Measurements from ENCODE around the gene TEC. TPM values are rescaled to one million over a fixed set of nuclear protein-coding genes. Genes with fewer than 3 reads are reported as not detected.

TEC gene
- total RNA-seq, 2 experiments from 2014 or later, result 2.1 to 11.5 TPM

- H3K9me2 ChIP-seq (ENCODE audit: insufficient read depth, low read length), result no peaks in the 10 kb centered on the region
- no peak overlapping the region for H3K4me2 ChIP-seq (ENCODE audit: low read length)
- no TSS peak for BruUV-seq (replicated peaks)
- intact Hi-C loops (cut with micrococcal nuclease; ENCODE audit: unreplicated experiment), result no loop called here
- no peaks in the 10 kb centered on the region for H3K36me3 ChIP-seq (ENCODE audit: insufficient read depth, low read length)
- CTCF ChIA-PET (ENCODE audit: unreplicated experiment), result no interaction called here
- no peaks in the 10 kb centered on the region for H3K79me2 ChIP-seq (ENCODE audit: insufficient read depth, low read depth, low read length)
- no peak overlapping the region for H2AFZ ChIP-seq (ENCODE audit: low read length)
- no peak overlapping the region for H3K27ac ChIP-seq (ENCODE audit: low read depth, low read length, poor library complexity, severe bottlenecking)
- no peak overlapping the region for H3K4me3 ChIP-seq (ENCODE audit: low read depth, low read length, poor library complexity, severe bottlenecking)
- no peak for TF ChIP-seq EZH2phosphoT487 (IDR thresholded peaks at IDR 0.05; ENCODE audit: borderline replicate concordance, low read depth, low read length)
- no peak for TF ChIP-seq CTCF (conservative IDR thresholded peaks at IDR 0.05; ENCODE audit: low read length)
- no peak for DNase-seq (ENCODE audit: low spot score)
- H4K20me1 ChIP-seq (ENCODE audit: insufficient read depth, low read length), result no peaks in the 10 kb centered on the region
- no peaks in the 10 kb centered on the region for H3K4me1 ChIP-seq (ENCODE audit: insufficient read depth, low read length, poor library complexity, severe bottlenecking)
- POLR2A ChIA-PET, result no interaction called here
- no peaks in the 10 kb centered on the region for H3K9me3 ChIP-seq (ENCODE audit: low read length)
Observed at GRCh38 chr4:48228949-48229348, 40.7 kb downstream of the TEC start.

- CTCF ChIA-PET (ENCODE audit: unreplicated experiment), result no interaction called here
- intact Hi-C loops (cut with micrococcal nuclease; ENCODE audit: unreplicated experiment), result no loop called here
- no peak overlapping the region for H3K27ac ChIP-seq (ENCODE audit: low read depth, low read length, poor library complexity, severe bottlenecking)
- H3K79me2 ChIP-seq (ENCODE audit: insufficient read depth, low read depth, low read length), result no peaks in the 10 kb centered on the region
- no peaks in the 10 kb centered on the region for H3K4me1 ChIP-seq (ENCODE audit: insufficient read depth, low read length, poor library complexity, severe bottlenecking)
- H4K20me1 ChIP-seq (ENCODE audit: insufficient read depth, low read length), result no peaks in the 10 kb centered on the region
- POLR2A ChIA-PET, result no interaction called here
- no peak overlapping the region for H3K4me2 ChIP-seq (ENCODE audit: low read length)
- H3K9me2 ChIP-seq (ENCODE audit: insufficient read depth, low read length), result no peaks in the 10 kb centered on the region
- H2AFZ ChIP-seq (ENCODE audit: low read length), result no peak overlapping the region
- no peaks in the 10 kb centered on the region for H3K36me3 ChIP-seq (ENCODE audit: insufficient read depth, low read length)
- TF ChIP-seq CTCF (conservative IDR thresholded peaks at IDR 0.05; ENCODE audit: low read length) (no peak), EZH2phosphoT487 (IDR thresholded peaks at IDR 0.05; ENCODE audit: borderline replicate concordance, low read depth, low read length) (no peak)
- H3K9me3 ChIP-seq (ENCODE audit: low read length), result no peaks in the 10 kb centered on the region
- H3K4me3 ChIP-seq (ENCODE audit: low read depth, low read length, poor library complexity, severe bottlenecking), result no peak overlapping the region
- no TSS peak for BruUV-seq (replicated peaks)
- DNase-seq (ENCODE audit: low spot score), result no peak
Observed at GRCh38 chr4:48227662-48228061, 42.0 kb downstream of the TEC start.

GRCh38 chr4:48226199-48226598 is 43.4 kb downstream of the TEC start:
- Histone ChIP-seq H3K27ac (ENCODE audit: low read depth, low read length, poor library complexity, severe bottlenecking) (no peak overlapping the region), H4K20me1 (ENCODE audit: insufficient read depth, low read length) (no peaks in the 10 kb centered on the region), H3K9me3 (ENCODE audit: low read length) (no peaks in the 10 kb centered on the region), H2AFZ (ENCODE audit: low read length) (no peak overlapping the region), H3K4me1 (ENCODE audit: insufficient read depth, low read length, poor library complexity, severe bottlenecking) (no peaks in the 10 kb centered on the region), H3K4me2 (ENCODE audit: low read length) (no peak overlapping the region), H3K9me2 (ENCODE audit: insufficient read depth, low read length) (no peaks in the 10 kb centered on the region), H3K36me3 (ENCODE audit: insufficient read depth, low read length) (no peaks in the 10 kb centered on the region), H3K79me2 (ENCODE audit: insufficient read depth, low read depth, low read length) (no peaks in the 10 kb centered on the region), H3K4me3 (ENCODE audit: low read depth, low read length, poor library complexity, severe bottlenecking) (no peak overlapping the region)
- DNase-seq (ENCODE audit: low spot score), result no peak
- no TSS peak for BruUV-seq (replicated peaks)
- ChIA-PET CTCF (ENCODE audit: unreplicated experiment) (no interaction called here), POLR2A (interaction anchor here (0.6 to 1.1 kb wide), 3 partner anchors 9 to 12 kb away, joined by 3 to 6 read pairs (median 4); no protein-coding TSS in a partner anchor)
- intact Hi-C loops (cut with micrococcal nuclease; ENCODE audit: unreplicated experiment), result no loop called here
- TF ChIP-seq EZH2phosphoT487 (IDR thresholded peaks at IDR 0.05; ENCODE audit: borderline replicate concordance, low read depth, low read length) (no peak), CTCF (conservative IDR thresholded peaks at IDR 0.05; ENCODE audit: low read length) (no peak)
